Effector memory CD8-positive, alpha-beta T cell (primary cell): ENCODE data around the gene HOXA3.

Source experiments
- ATAC-seq: fragments of 150-1000 bp; cut with Tn5 transposase; replicated peaks from 2 replicates; pipeline ENCODE4 v1.10.0; 2021; ENCODE audit warnings: mild to moderate bottlenecking, moderate library complexity
- DNase-seq, 3 experiments: peaks; one replicate each; pipeline ENCODE4 v3.0.0; 2021
- H3K27ac Mint-ChIP-seq, 2 donors: one replicate each; pipeline ENCODE4 v1.8.0; 2022; ENCODE audit warnings: mild to moderate bottlenecking in 2 of 2, mixed read lengths in 2 of 2, moderate library complexity in 2 of 2
- H3K27me3 Mint-ChIP-seq, 2 donors: one replicate each; pipeline ENCODE4 v1.8.0; 2022; ENCODE audit warnings: mixed read lengths in 2 of 2
- H3K36me3 Mint-ChIP-seq: one replicate; pipeline ENCODE4 v1.8.0; 2022; ENCODE audit warnings: mild to moderate bottlenecking, moderate library complexity, mixed read lengths; ENCODE audit not compliant: insufficient read depth
- H3K4me1 Mint-ChIP-seq, 2 donors: one replicate each; pipeline ENCODE4 v1.8.0; 2022; ENCODE audit warnings: low read depth in 2 of 2, mixed read lengths in 2 of 2
- H3K4me3 Mint-ChIP-seq, 2 donors: one replicate each; pipeline ENCODE4 v1.8.0; 2022; ENCODE audit warnings: mild to moderate bottlenecking in 2 of 2, mixed read lengths in 2 of 2, moderate library complexity in 2 of 2
- H3K9me3 Mint-ChIP-seq, 2 donors: one replicate each; pipeline ENCODE4 v1.8.0; 2022; ENCODE audit warnings: mixed read lengths in 2 of 2

Gene HOXA3

GRCh38 chr7:27156508-27156898 is 4.1 kb upstream of the HOXA3 start, which contains the start of gene HOXA7:
Gene HOXA7, minus strand, starts transcription at chr7:27156675. Its CDS starts 130 bp downstream, at chr7:27156545.
- H3K4me3 Mint-ChIP-seq: peak within 1 kb of the TSS; percentile 64 to 80
- H3K9me3 Mint-ChIP-seq: no peaks in the 10 kb centered on the region
- H3K27ac Mint-ChIP-seq: peak within 1 kb of the TSS in 1 of 2 donors; percentile 55
- H3K27me3 Mint-ChIP-seq: peaks cover 83 to 96% of the 10 kb centered on the region in 2 donors
- H3K36me3 Mint-ChIP-seq: peaks cover 37% of the 10 kb centered on the region
- DNase-seq: no peak
- ATAC-seq: no peak
- H3K4me1 Mint-ChIP-seq: peaks cover 36 to 38% of the 10 kb centered on the region in 2 donors

- Mint-ChIP-seq H3K27ac (peak overlapping the region in 1 of 2 donors; percentile 20), H3K27me3 (peaks cover 88 to 96% of the 10 kb centered on the region in 2 donors), H3K4me1 (peaks cover 41% of the 10 kb centered on the region in 2 donors), H3K4me3 (peak overlapping the region; percentile 64 to 80), H3K9me3 (no peaks in the 10 kb centered on the region), H3K36me3 (peaks cover 37% of the 10 kb centered on the region)
- ATAC-seq (peak; percentile 18), DNase-seq (no peak)
Observed at GRCh38 chr7:27155816-27156507, 3.6 kb upstream of the HOXA3 start.

- peaks cover 36% of the 10 kb centered on the region for H3K36me3 Mint-ChIP-seq
- peak overlapping the region in 1 of 2 donors; percentile 49 for H3K27ac Mint-ChIP-seq
- ATAC-seq (no peak), DNase-seq (no peak)
- peak overlapping the region; percentile 64 to 80 for H3K4me3 Mint-ChIP-seq
- H3K27me3 Mint-ChIP-seq: peaks cover 96 to 100% of the 10 kb centered on the region in 2 donors
- H3K4me1 Mint-ChIP-seq: peaks cover 47 to 49% of the 10 kb centered on the region in 2 donors
- H3K9me3 Mint-ChIP-seq: no peaks in the 10 kb centered on the region
Observed at GRCh38 chr7:27154901-27155815, 2.8 kb upstream of the HOXA3 start.

- DNase-seq (no peak), ATAC-seq (no peak)
- Mint-ChIP-seq H3K4me1 (peaks cover 44 to 47% of the 10 kb centered on the region in 2 donors), H3K36me3 (peaks cover 32% of the 10 kb centered on the region), H3K27me3 (peaks cover 90 to 99% of the 10 kb centered on the region in 2 donors), H3K4me3 (peak overlapping the region; percentile 64 to 80), H3K9me3 (no peaks in the 10 kb centered on the region), H3K27ac (peak overlapping the region; percentile 15 to 58)
Observed at GRCh38 chr7:27154369-27154768, 2.0 kb upstream of the HOXA3 start.

- Mint-ChIP-seq H3K4me1 (peaks cover 44 to 47% of the 10 kb centered on the region in 2 donors), H3K27ac (no peak overlapping the region), H3K9me3 (no peaks in the 10 kb centered on the region), H3K36me3 (peaks cover 32% of the 10 kb centered on the region), H3K27me3 (peaks cover 84 to 99% of the 10 kb centered on the region in 2 donors), H3K4me3 (no peak overlapping the region)
- no peak for DNase-seq
- ATAC-seq: no peak
Observed at GRCh38 chr7:27153526-27153925, 1.1 kb upstream of the HOXA3 start.

- peaks cover 42 to 46% of the 10 kb centered on the region in 2 donors for H3K4me1 Mint-ChIP-seq
- peaks cover 31% of the 10 kb centered on the region for H3K36me3 Mint-ChIP-seq
- ATAC-seq: no peak
- no peak overlapping the region for H3K27ac Mint-ChIP-seq
- no peaks in the 10 kb centered on the region for H3K9me3 Mint-ChIP-seq
- H3K27me3 Mint-ChIP-seq: peaks cover 84 to 99% of the 10 kb centered on the region in 2 donors
- H3K4me3 Mint-ChIP-seq: no peak overlapping the region
- DNase-seq: no peak
Observed at GRCh38 chr7:27152816-27153442, 546 bp upstream of the HOXA3 start.

GRCh38 chr7:27151341-27151930 is 947 bp downstream of the HOXA3 start:
- no peaks in the 10 kb centered on the region for H3K9me3 Mint-ChIP-seq
- DNase-seq (no peak), ATAC-seq (no peak)
- peaks cover 84 to 99% of the 10 kb centered on the region in 2 donors for H3K27me3 Mint-ChIP-seq
- H3K36me3 Mint-ChIP-seq: peaks cover 23% of the 10 kb centered on the region
- H3K27ac Mint-ChIP-seq: peak overlapping the region; percentile 44 to 80
- H3K4me1 Mint-ChIP-seq: peaks cover 38 to 41% of the 10 kb centered on the region in 2 donors
- peak overlapping the region; percentile 83 to 86 for H3K4me3 Mint-ChIP-seq

- peak; percentile 87 for ATAC-seq
- Mint-ChIP-seq H3K4me3 (peak overlapping the region; percentile 83 to 86), H3K27me3 (peaks cover 84 to 99% of the 10 kb centered on the region in 2 donors), H3K36me3 (peaks cover 19% of the 10 kb centered on the region), H3K27ac (peak overlapping the region; percentile 20 to 44), H3K9me3 (no peaks in the 10 kb centered on the region), H3K4me1 (peaks cover 37 to 38% of the 10 kb centered on the region in 2 donors)
- DNase-seq: peak; percentile 54 to 67 (median 65)
Observed at GRCh38 chr7:27150568-27151340, 1.6 kb downstream of the HOXA3 start.

GRCh38 chr7:27149842-27150567 is 2.4 kb downstream of the HOXA3 start:
- Mint-ChIP-seq H3K27me3 (peaks cover 83 to 99% of the 10 kb centered on the region in 2 donors), H3K27ac (peak overlapping the region in 1 of 2 donors; percentile 20), H3K4me1 (peaks cover 31 to 32% of the 10 kb centered on the region in 2 donors), H3K4me3 (peak overlapping the region; percentile 83 to 86), H3K9me3 (no peaks in the 10 kb centered on the region), H3K36me3 (peaks cover 12% of the 10 kb centered on the region)
- ATAC-seq: no peak
- DNase-seq: no peak

GRCh38 chr7:27148756-27149641 is 3.4 kb downstream of the HOXA3 start:
- H3K9me3 Mint-ChIP-seq: no peaks in the 10 kb centered on the region
- no peak for DNase-seq
- peaks cover 7% of the 10 kb centered on the region for H3K36me3 Mint-ChIP-seq
- no peak for ATAC-seq
- H3K27ac Mint-ChIP-seq: no peak overlapping the region
- H3K4me1 Mint-ChIP-seq: peaks cover 23 to 24% of the 10 kb centered on the region in 2 donors
- H3K4me3 Mint-ChIP-seq: no peak overlapping the region
- peaks cover 76 to 93% of the 10 kb centered on the region in 2 donors for H3K27me3 Mint-ChIP-seq
